H1 (cell line): ENCODE data around the gene RAET1E. TPM values are rescaled to one million over a fixed set of nuclear protein-coding genes. Genes with fewer than 3 reads are reported as not detected.

Experiments used
- CTCF ChIA-PET: fragments of 300-600 bp; sonication (Branson Sonifier 250); formaldehyde crosslinking; loops from one replicate; lab custom pipeline; 2021; ENCODE audit not compliant: partially characterized antibody; lab: Charles Lee
- POLR2A ChIA-PET: fragments of 300-600 bp; sonication (Branson Sonifier 250); formaldehyde crosslinking; loops from one replicate; lab custom pipeline; 2021; ENCODE audit warnings: inconsistent platforms; ENCODE audit not compliant: partially characterized antibody; lab: Charles Lee
- DNase-seq, 2 experiments: peaks; one replicate each; pipeline versions ENCODE4 v3.0.0 to v3.0.0-alpha.2; 2010 to 2022; ENCODE audit warnings: low spot score in 2 of 2, low read depth in 1 of 2, mixed read lengths in 1 of 2
- FAIRE-seq: peaks from 2 replicates; lab custom pipeline; 2011; peaks lifted over from hg19 to GRCh38; lab: Jason Lieb, UNC
- H2AFZ ChIP-seq: 2 replicates; pipeline ENCODE4 v1.8.1; 2012; ENCODE audit warnings: low read length, inconsistent platforms
- H2AK5ac ChIP-seq: 2 replicates; pipeline ENCODE4 v1.6.1; 2013; ENCODE audit warnings: low read depth, low read length
- H2BK120ac ChIP-seq: replicated peaks from 2 replicates; pipeline ENCODE3; 2013; ENCODE audit warnings: low read depth, low read length, inconsistent platforms
- H2BK12ac ChIP-seq: 2 replicates; pipeline ENCODE4 v1.6.1; 2013; ENCODE audit warnings: low read depth, low read length
- H2BK15ac ChIP-seq: 2 replicates; pipeline ENCODE4 v1.6.1; 2013; ENCODE audit warnings: low read length
- H2BK20ac ChIP-seq: 2 replicates; pipeline ENCODE4 v1.6.1; 2013; ENCODE audit warnings: low read length
- H2BK5ac ChIP-seq: 2 replicates; pipeline ENCODE4 v1.6.1; 2013; ENCODE audit warnings: low read depth, low read length
- H3K14ac ChIP-seq: 2 replicates; pipeline ENCODE4 v1.6.1; 2013; ENCODE audit warnings: inconsistent platforms; ENCODE audit not compliant: insufficient read length
- H3K18ac ChIP-seq: 2 replicates; pipeline ENCODE4 v1.6.1; 2013; ENCODE audit warnings: low read length; ENCODE audit errors: extremely low read depth
- H3K23ac ChIP-seq: 2 replicates; pipeline ENCODE4 v1.6.1; 2013; ENCODE audit warnings: inconsistent platforms; ENCODE audit not compliant: insufficient read length
- H3K23me2 ChIP-seq: 2 replicates; pipeline ENCODE4 v1.6.1; 2013; ENCODE audit warnings: low read depth, low read length
- H3K27ac ChIP-seq: 2 replicates; pipeline ENCODE4 v1.6.1; 2011; ENCODE audit warnings: low read depth, low read length, inconsistent platforms
- H3K27me3 ChIP-seq, 4 experiments: replicated peaks in 1 of 4; 1 replicate in 1 of 4; 2 replicates in 3 of 4; pipeline versions ENCODE4 v1.6.1 to v1.8.1; 2011 to 2013; ENCODE audit warnings: low read length in 3 of 4, mild to moderate bottlenecking in 3 of 4, inconsistent platforms in 2 of 4, mixed read lengths in 2 of 4, moderate library complexity in 1 of 4; ENCODE audit not compliant: control insufficient read depth in 3 of 4, insufficient read depth in 3 of 4; ENCODE audit errors: extremely low read depth in 1 of 4
- H3K36me3 ChIP-seq, 4 experiments: 2 replicates each; pipeline versions ENCODE4 v1.6.1 to v1.8.1; 2011 to 2013; ENCODE audit warnings: mild to moderate bottlenecking in 4 of 4, low read length in 3 of 4, moderate library complexity in 2 of 4, control low read depth in 1 of 4, inconsistent platforms in 1 of 4; ENCODE audit not compliant: insufficient read depth in 4 of 4, control insufficient read depth in 2 of 4
- H3K4ac ChIP-seq: replicated peaks from 2 replicates; pipeline ENCODE3; 2013; ENCODE audit warnings: low read length, low read depth, mixed read lengths, inconsistent platforms; ENCODE audit not compliant: insufficient read length
- H3K4me1 ChIP-seq, 4 experiments: replicated peaks in 1 of 4; 1 replicate in 1 of 4; 2 replicates in 3 of 4; pipeline versions ENCODE4 v1.6.1 to v1.8.1; 2011 to 2013; ENCODE audit warnings: low read length in 3 of 4, inconsistent platforms in 2 of 4, mixed read lengths in 1 of 4; ENCODE audit not compliant: insufficient read depth in 4 of 4, control insufficient read depth in 3 of 4
- H3K4me2 ChIP-seq, 2 experiments: 2 replicates each; pipeline versions ENCODE4 v1.6.1 to v1.8.1; 2011 to 2013; ENCODE audit warnings: low read depth in 2 of 2, low read length in 2 of 2, control low read depth in 1 of 2, inconsistent platforms in 1 of 2, mild to moderate bottlenecking in 1 of 2; ENCODE audit not compliant: insufficient read depth in 1 of 2
- H3K4me3 ChIP-seq, 4 experiments: fragments of 200-600, 300-600 bp in 1 of 4; sonication (generic), shearing (Covaris generic), sonication (Bioruptor Twin) in 1 of 4; 2 replicates each; pipeline versions ENCODE4 v1.5.1 to v1.8.1; 2011 to 2016; ENCODE audit warnings: low read length in 4 of 4, low read depth in 3 of 4, control low read depth in 2 of 4, inconsistent platforms in 2 of 4, mild to moderate bottlenecking in 2 of 4, mixed read lengths in 1 of 4, moderate library complexity in 1 of 4; ENCODE audit not compliant: insufficient read depth in 2 of 4; ENCODE audit errors: extremely low read depth in 1 of 4
- H3K56ac ChIP-seq: replicated peaks from 2 replicates; pipeline ENCODE3; 2013; ENCODE audit warnings: low read depth, mild to moderate bottlenecking, mixed read lengths, low read length, inconsistent platforms; ENCODE audit not compliant: insufficient read length
- H3K79me1 ChIP-seq: 2 replicates; pipeline ENCODE4 v1.6.1; 2013; ENCODE audit warnings: low read depth, low read length, control low read depth
- H3K79me2 ChIP-seq, 2 experiments: 2 replicates each; pipeline versions ENCODE4 v1.6.1 to v1.8.1; 2012 to 2013; ENCODE audit warnings: low read length in 2 of 2, mild to moderate bottlenecking in 2 of 2, inconsistent platforms in 1 of 2; ENCODE audit not compliant: insufficient read depth in 2 of 2, control insufficient read depth in 1 of 2
- H3K9ac ChIP-seq, 4 experiments: replicated peaks in 1 of 4; 1 replicate in 1 of 4; 2 replicates in 3 of 4; pipeline versions ENCODE4 v1.6.1 to v1.8.1; 2011 to 2013; ENCODE audit warnings: low read depth in 3 of 4, low read length in 3 of 4, control low read depth in 2 of 4, mild to moderate bottlenecking in 2 of 4, moderate library complexity in 2 of 4, inconsistent platforms in 1 of 4; ENCODE audit errors: extremely low read depth in 1 of 4
- H3K9me3 ChIP-seq, 2 experiments: 2 replicates each; pipeline versions ENCODE4 v1.6.1 to v1.8.1; 2012 to 2013; ENCODE audit warnings: mild to moderate bottlenecking in 2 of 2, moderate library complexity in 2 of 2, control low read depth in 1 of 2, inconsistent platforms in 1 of 2, low read depth in 1 of 2, low read length in 1 of 2, mixed read lengths in 1 of 2; ENCODE audit not compliant: insufficient read depth in 2 of 2
- H4K20me1 ChIP-seq, 2 experiments: replicated peaks in 1 of 2; 2 replicates each; pipeline versions ENCODE3 to v1.8.1; 2011 to 2013; ENCODE audit warnings: inconsistent platforms in 2 of 2, low read length in 2 of 2, mild to moderate bottlenecking in 1 of 2; ENCODE audit not compliant: insufficient read depth in 2 of 2, control insufficient read depth in 1 of 2
- H4K5ac ChIP-seq: 2 replicates; pipeline ENCODE4 v1.6.1; 2013; ENCODE audit warnings: low read length, low read depth, mixed read lengths, inconsistent platforms; ENCODE audit not compliant: insufficient read length
- H4K8ac ChIP-seq: 2 replicates; pipeline ENCODE4 v1.8.0; 2013; ENCODE audit warnings: mild to moderate bottlenecking, moderate library complexity, low read length, inconsistent platforms; ENCODE audit not compliant: insufficient read depth; ENCODE audit errors: extremely low read depth
- H4K91ac ChIP-seq: replicated peaks from 2 replicates; pipeline ENCODE3; 2013; ENCODE audit warnings: low read length, mixed read lengths, inconsistent platforms; ENCODE audit not compliant: insufficient read length
- ATF3 ChIP-seq: IDR thresholded peaks from 2 replicates; pipeline ENCODE4 v1.6.1; 2011; ENCODE audit warnings: low read depth, mild to moderate bottlenecking, low read length; ENCODE audit not compliant: insufficient read depth
- BACH1 ChIP-seq: IDR thresholded peaks from 2 replicates; pipeline ENCODE4 v1.6.1; 2012; ENCODE audit warnings: low read length, improper control_type of control experiment
- CBX5 ChIP-seq: fragments of 300-800, 300-1000 bp; sonication (generic); IDR thresholded peaks from 2 replicates; pipeline ENCODE4 v1.7.1; 2016; ENCODE audit warnings: antibody characterized with exemption, low read length, low read depth
- EP300 ChIP-seq, 2 experiments: IDR thresholded peaks; 1 replicate in 1 of 2; 2 replicates in 1 of 2; pipeline ENCODE4 v1.6.1; 2011 to 2012; ENCODE audit warnings: low read depth in 2 of 2, low read length in 2 of 2, mild to moderate bottlenecking in 2 of 2, borderline replicate concordance in 1 of 2, inconsistent platforms in 1 of 2, moderate library complexity in 1 of 2
- FOSL1 ChIP-seq: IDR thresholded peaks from 2 replicates; pipeline ENCODE4 v1.6.1; 2011; ENCODE audit warnings: mild to moderate bottlenecking, low read depth, low read length, moderate library complexity; ENCODE audit not compliant: insufficient read depth
- MAX ChIP-seq: IDR thresholded peaks from 2 replicates; pipeline ENCODE4 v1.6.1; 2012; ENCODE audit warnings: inconsistent platforms
- POLR2A ChIP-seq, 2 experiments: IDR thresholded peaks; 1 replicate in 1 of 2; 2 replicates in 1 of 2; pipeline ENCODE4 v1.6.1; 2011; ENCODE audit warnings: low read depth in 2 of 2, low read length in 2 of 2, mild to moderate bottlenecking in 2 of 2; ENCODE audit errors: control extremely low read depth in 1 of 2
- TEAD4 ChIP-seq: IDR thresholded peaks from 2 replicates; pipeline ENCODE4 v1.6.1; 2012; ENCODE audit warnings: low read depth, low read length, inconsistent platforms, mixed read lengths
- WGBS, 2 experiments: shearing (Covaris generic) in 1 of 2; methylation state at CpG; one replicate each; pipeline versions ENCODE4 v1.1.6 to v1.1.7; 2013 to 2015; ENCODE audit warnings: low lambda C conversion rate in 2 of 2, mixed read lengths in 2 of 2, inconsistent platforms in 1 of 2, low coverage in 1 of 2, missing lambda C conversion rate in 1 of 2; ENCODE audit not compliant: insufficient replicate concordance in 2 of 2, insufficient coverage in 1 of 2, insufficient read length in 1 of 2; ENCODE audit errors: extremely low coverage in 1 of 2, missing lambda C conversion rate in 1 of 2; 5-methylcytosine and 5-hydroxymethylcytosine counted together
- polyA plus RNA-seq, 7 experiments: library from polyadenylated mRNA; depleted of rRNA in 3 of 7; stranded (reverse) in 5 of 7; unstranded in 2 of 7; fragments of >200 nt in 5 of 7; fragments of 200-250 nt in 2 of 7; gene quantifications; 1 replicate in 5 of 7; 2 replicates in 1 of 7; 4 replicates in 1 of 7; pipeline versions ENCODE4 v1.2.1 to v1.2.3, GENCODE V29; 2011 to 2013; ENCODE audit warnings: missing spikeins in 2 of 7, mixed read lengths in 2 of 7
- total RNA-seq: library from RNA; stranded (reverse); fragmentation: NEBNext Ultra II Directional; extraction: Animal tissue kit (Norgen Biotek cat#: 25700); gene quantifications from 2 replicates; pipeline ENCODE4 v1.2.1, GENCODE V29; 2021

The RAET1E gene
- total and polyA plus RNA-seq, 2 of the 8 experiments (the other 6 are each of a cell fraction or from before 2014, with no cell fraction given) = not detected

GRCh38 chr6:149857541-149857940, 40.4 kb downstream of the RAET1E start:
- H3K27me3 ChIP-seq = peaks cover 0 to 11% (median 5%) of the 10 kb centered on the region in 4 experiments; a peak in 5 of 7 replicates
- no peak overlapping the region for H3K4ac ChIP-seq
- TF ChIP-seq POLR2A (IDR thresholded peaks at IDR 0.05; ENCODE audit: control extremely low read depth in 1 of 2, low read depth in 2 of 2, low read length in 2 of 2) (no peak), CBX5 (no peak), EP300 (IDR thresholded peaks at IDR 0.05; ENCODE audit: borderline replicate concordance in 1 of 2, low read depth in 2 of 2, low read length in 2 of 2) (no peak), ATF3 (no peak), BACH1 (no peak), FOSL1 (no peak), MAX (no peak), TEAD4 (no peak)
- peaks cover 6% of the 10 kb centered on the region; the same call in 1 of the 2 replicates for H3K79me1 ChIP-seq
- H3K4me3 ChIP-seq = no peak overlapping the region
- H3K4me1 ChIP-seq = peaks cover 2 to 23% (median 8%) of the 10 kb centered on the region in 4 experiments; a peak in 6 of 7 replicates
- H4K8ac ChIP-seq = no peak overlapping the region
- H4K5ac ChIP-seq = no peak overlapping the region
- no peak overlapping the region for H3K14ac ChIP-seq
- H4K20me1 ChIP-seq = peaks cover 4 to 13% of the 10 kb centered on the region in 2 experiments
- no peak overlapping the region for H3K4me2 ChIP-seq
- no peak overlapping the region for H3K18ac ChIP-seq
- H2AK5ac ChIP-seq = no peak overlapping the region
- no peaks in the 10 kb centered on the region for H3K36me3 ChIP-seq
- no peak overlapping the region for H3K23ac ChIP-seq
- ChIA-PET CTCF (interaction anchor here (0.8 to 6.2 kb wide), 7 partner anchors 8 to 743 kb away, joined by 3 to 34 read pairs (median 5); no protein-coding TSS in a partner anchor), POLR2A (interaction anchor here (1.3 kb wide), 1 partner anchor 11 kb away, joined by 3 read pairs; no protein-coding TSS in a partner anchor)
- 87% methylated on average over 5 of the region's 5 CpGs; no CpG with 5 or more reads in 1 of the 2 experiments for WGBS, 2 experiments
- no peak overlapping the region for H2BK15ac ChIP-seq
- H4K91ac ChIP-seq = no peak overlapping the region
- H3K27ac ChIP-seq = no peak overlapping the region
- FAIRE-seq = no peak
- no peak overlapping the region for H2BK120ac ChIP-seq
- H3K9me3 ChIP-seq = no peaks in the 10 kb centered on the region
- H3K56ac ChIP-seq = no peak overlapping the region
- H2BK12ac ChIP-seq = no peak overlapping the region
- DNase-seq = no peak
- H3K79me2 ChIP-seq = peaks cover 0 to 10% of the 10 kb centered on the region in 2 experiments; a peak in 2 of 4 replicates
- H3K23me2 ChIP-seq = no peaks in the 10 kb centered on the region
- H2AFZ ChIP-seq = no peak overlapping the region
- no peak overlapping the region for H3K9ac ChIP-seq
- H2BK5ac ChIP-seq = no peak overlapping the region
- H2BK20ac ChIP-seq = no peak overlapping the region
